Liver (tissue), 9 donors: ENCODE data around the gene ZNF888. TPM values are rescaled to one million over a fixed set of nuclear protein-coding genes. Genes with fewer than 3 reads are reported as not detected.

ENCODE experiments used
- DNase-seq: peaks from one replicate; pipeline ENCODE4 v3.0.0-alpha.2; 2017; ENCODE audit warnings: low spot score
- H3K27ac ChIP-seq, 2 donors: one replicate each; pipeline ENCODE4 v1.7.0; 2013; ENCODE audit warnings: inconsistent platforms in 2 of 2, low read length in 2 of 2, control low read depth in 1 of 2, low read depth in 1 of 2, mild to moderate bottlenecking in 1 of 2
- H3K27me3 ChIP-seq, 4 donors: one replicate each; pipeline versions ENCODE4 v1.6.1 to v1.7.0; 2013; ENCODE audit warnings: low read length in 3 of 4, inconsistent platforms in 1 of 4, mild to moderate bottlenecking in 1 of 4, moderate library complexity in 1 of 4; ENCODE audit not compliant: control insufficient read depth in 4 of 4, insufficient read depth in 4 of 4
- H3K36me3 ChIP-seq, 4 donors: one replicate each; pipeline versions ENCODE4 v1.6.1 to v1.7.0; 2013; ENCODE audit warnings: low read length in 3 of 4, mild to moderate bottlenecking in 3 of 4, low read depth in 1 of 4, moderate library complexity in 1 of 4; ENCODE audit not compliant: control insufficient read depth in 4 of 4, insufficient read depth in 3 of 4
- H3K4me1 ChIP-seq, 4 donors: one replicate each; pipeline versions ENCODE4 v1.6.1 to v1.7.0; 2013; ENCODE audit warnings: low read length in 3 of 4, mild to moderate bottlenecking in 3 of 4, moderate library complexity in 1 of 4; ENCODE audit not compliant: control insufficient read depth in 4 of 4, insufficient read depth in 4 of 4
- H3K4me3 ChIP-seq, 3 donors: one replicate each; pipeline versions ENCODE4 v1.6.1 to v1.7.0; 2013; ENCODE audit warnings: low read length in 3 of 3, control low read depth in 1 of 3, low read depth in 1 of 3, mild to moderate bottlenecking in 1 of 3
- H3K9ac ChIP-seq, 2 donors: one replicate each; pipeline ENCODE4 v1.7.0; 2013; ENCODE audit warnings: low read length in 2 of 2, mild to moderate bottlenecking in 2 of 2, moderate library complexity in 2 of 2, control low read depth in 1 of 2, low read depth in 1 of 2
- H3K9me3 ChIP-seq, 4 donors: one replicate each; pipeline versions ENCODE4 v1.6.1 to v1.7.0; 2013; ENCODE audit warnings: low read length in 3 of 4; ENCODE audit not compliant: control insufficient read depth in 4 of 4
- ATF3 ChIP-seq: IDR thresholded peaks from 2 replicates; pipeline ENCODE4 v1.6.1; 2016; ENCODE audit warnings: antibody characterized with exemption
- CTCF ChIP-seq: fragments of 150-350 bp; IDR thresholded peaks from 2 replicates; pipeline ENCODE4 v1.5.1; 2017; ENCODE audit warnings: improper control_type of control experiment, low read depth, low read length; ENCODE audit not compliant: missing input control
- EGR1 ChIP-seq, 2 donors: IDR thresholded peaks; 2 replicates each; pipeline ENCODE4 v1.6.1; 2016 to 2018; ENCODE audit warnings: antibody characterized with exemption in 2 of 2, low read depth in 2 of 2
- FOXA1 ChIP-seq: IDR thresholded peaks from 2 replicates; pipeline ENCODE4 v1.6.1; 2016; ENCODE audit warnings: antibody characterized with exemption
- FOXA2 ChIP-seq: IDR thresholded peaks from 2 replicates; pipeline ENCODE4 v1.6.1; 2016; ENCODE audit warnings: antibody characterized with exemption
- GABPA ChIP-seq, 2 donors: IDR thresholded peaks in 1 of 2; conservative IDR thresholded peaks in 1 of 2; 2 replicates each; pipeline ENCODE4 v1.6.1; 2016; ENCODE audit warnings: antibody characterized with exemption in 2 of 2, mild to moderate bottlenecking in 1 of 2, moderate library complexity in 1 of 2
- HNF4A ChIP-seq, 2 donors: conservative IDR thresholded peaks; 2 replicates each; pipeline ENCODE4 v1.6.1; 2016; ENCODE audit warnings: antibody characterized with exemption in 2 of 2, mild to moderate bottlenecking in 2 of 2
- JUND ChIP-seq, 2 donors: IDR thresholded peaks; 2 replicates each; pipeline ENCODE4 v1.6.1; 2016; ENCODE audit warnings: antibody characterized with exemption in 2 of 2
- MAX ChIP-seq: IDR thresholded peaks from 2 replicates; pipeline ENCODE4 v1.6.1; 2016; ENCODE audit warnings: antibody characterized with exemption
- NR2F2 ChIP-seq: IDR thresholded peaks from 2 replicates; pipeline ENCODE4 v1.6.1; 2016; ENCODE audit warnings: antibody characterized with exemption
- REST ChIP-seq: IDR thresholded peaks from 2 replicates; pipeline ENCODE4 v1.6.1; 2016; ENCODE audit warnings: antibody characterized with exemption, mild to moderate bottlenecking
- RXRA ChIP-seq, 2 donors: IDR thresholded peaks; 2 replicates each; pipeline ENCODE4 v1.6.1; 2017 to 2018; ENCODE audit warnings: antibody characterized with exemption in 2 of 2, mild to moderate bottlenecking in 1 of 2
- SP1 ChIP-seq: IDR thresholded peaks from 2 replicates; pipeline ENCODE4 v1.6.1; 2018; ENCODE audit warnings: antibody characterized with exemption, mild to moderate bottlenecking
- TAF1 ChIP-seq: conservative IDR thresholded peaks from 2 replicates; pipeline ENCODE4 v1.6.1; 2016; ENCODE audit warnings: antibody characterized with exemption, mild to moderate bottlenecking
- YY1 ChIP-seq: IDR thresholded peaks from 2 replicates; pipeline ENCODE4 v1.6.1; 2016; ENCODE audit warnings: antibody characterized with exemption, mild to moderate bottlenecking
- ZBTB33 ChIP-seq: IDR thresholded peaks from 2 replicates; pipeline ENCODE4 v1.6.1; 2016; ENCODE audit warnings: antibody characterized with exemption
- WGBS: extraction: QIAGEN DNeasy Blood & Tissue Kit; methylation state at CpG from one replicate; pipeline ENCODE4 v1.1.7; 2013; 5-methylcytosine and 5-hydroxymethylcytosine counted together
- polyA plus RNA-seq, 2 donors: library from polyadenylated mRNA; stranded (reverse) in 1 of 2; unstranded in 1 of 2; fragments of 200-250 nt in 1 of 2; fragments of >200 nt in 1 of 2; fragmentation: Nextera tagmentation in 1 of 2; extraction: Ambion mirVana in 1 of 2; gene quantifications; one replicate each; pipeline versions ENCODE4 v1.2.1 to v1.2.3, GENCODE V29; 2013 to 2015
- total RNA-seq, 2 donors: library from RNA; depleted of rRNA; stranded (reverse); fragments of >200 nt; gene quantifications; one replicate each; pipeline ENCODE4 v1.2.3, GENCODE V29; 2014
- donor health status: healthy.
- donor health status: healthy.
- donor health status: healthy.
- donor health status: healthy.
- donor health status: healthy.

ZNF888 gene
- total and polyA plus RNA-seq, 4 donors = 0.11 to 9.0 (median 0.71) TPM

GRCh38 chr19:52948025-52948770 is 25.0 kb upstream of the ZNF888 start:
- peak overlapping the region in 2 of 3 donors; percentile 8 to 46 for H3K4me3 ChIP-seq
- 95% methylated on average over 13 of the region's 13 CpGs for WGBS
- DNase-seq = no peak
- TF ChIP-seq REST (no peak), FOXA1 (no peak), JUND (IDR thresholded peaks at IDR 0.05) (no peak), CTCF (no peak)
- H3K9ac ChIP-seq = no peak overlapping the region
- no peaks in the 10 kb centered on the region for H3K4me1 ChIP-seq
- H3K9me3 ChIP-seq = peaks cover 35 to 65% (median 52%) of the 10 kb centered on the region in 4 donors
- H3K27me3 ChIP-seq = no peaks in the 10 kb centered on the region
- peaks cover 6 to 27% (median 22%) of the 10 kb centered on the region in 4 donors for H3K36me3 ChIP-seq
- H3K27ac ChIP-seq = no peak overlapping the region

- WGBS = 38% methylated on average over 39 of the region's 39 CpGs
- peak; percentile 58 for DNase-seq
- peaks cover 0 to 2% (median 0%) of the 10 kb centered on the region in 4 donors for H3K4me1 ChIP-seq
- peak overlapping the region in 2 of 3 donors; percentile 6 to 9 for H3K4me3 ChIP-seq
- H3K27ac ChIP-seq = no peak overlapping the region
- H3K9me3 ChIP-seq = peaks cover 25 to 56% (median 38%) of the 10 kb centered on the region in 4 donors
- no peaks in the 10 kb centered on the region for H3K27me3 ChIP-seq
- TF ChIP-seq MAX (no peak), REST (no peak), EGR1 (IDR thresholded peaks at IDR 0.05; ENCODE audit: low read depth in 2 of 2) (no peak), ATF3 (no peak), FOXA2 (no peak), GABPA (IDR thresholded peaks at IDR 0.05 in 1 of 2, conservative IDR thresholded peaks at IDR 0.05 in 1 of 2) (no peak), SP1 (no peak), RXRA (IDR thresholded peaks at IDR 0.05) (no peak), HNF4A (conservative IDR thresholded peaks at IDR 0.05) (no peak), TAF1 (no peak), JUND (IDR thresholded peaks at IDR 0.05) (no peak), YY1 (no peak), ZBTB33 (no peak), FOXA1 (no peak), NR2F2 (no peak)
- no peak overlapping the region for H3K9ac ChIP-seq
- H3K36me3 ChIP-seq = peaks cover 3 to 13% (median 9%) of the 10 kb centered on the region in 4 donors
These were observed 23.4 kb upstream of the ZNF888 start for GRCh38 chr19:52946322-52947310.
